ENCODE measurements around the gene PLXNA1.

The PLXNA1 gene

DNA sequence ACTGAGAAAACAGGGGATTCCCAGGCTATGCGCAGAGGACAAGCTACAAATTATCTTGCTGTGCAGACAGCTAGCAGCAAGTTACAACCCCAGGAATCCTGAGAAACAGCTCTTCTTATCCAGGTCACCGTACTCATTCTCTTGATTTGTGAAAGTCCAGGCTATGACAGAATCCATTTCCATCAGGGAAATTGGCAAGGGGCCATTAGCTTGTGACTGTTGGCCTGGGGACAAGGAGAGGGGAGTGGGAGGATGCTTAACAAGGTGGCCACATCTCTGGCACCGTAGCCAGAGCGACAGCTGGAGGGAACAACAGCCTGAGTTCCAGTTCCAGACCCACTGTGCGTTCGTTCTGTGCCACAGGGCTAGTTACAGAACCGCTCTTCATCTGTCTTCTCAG lies 44.9 kb upstream of the PLXNA1 start:
- TF ChIP-seq, protein P1, sequence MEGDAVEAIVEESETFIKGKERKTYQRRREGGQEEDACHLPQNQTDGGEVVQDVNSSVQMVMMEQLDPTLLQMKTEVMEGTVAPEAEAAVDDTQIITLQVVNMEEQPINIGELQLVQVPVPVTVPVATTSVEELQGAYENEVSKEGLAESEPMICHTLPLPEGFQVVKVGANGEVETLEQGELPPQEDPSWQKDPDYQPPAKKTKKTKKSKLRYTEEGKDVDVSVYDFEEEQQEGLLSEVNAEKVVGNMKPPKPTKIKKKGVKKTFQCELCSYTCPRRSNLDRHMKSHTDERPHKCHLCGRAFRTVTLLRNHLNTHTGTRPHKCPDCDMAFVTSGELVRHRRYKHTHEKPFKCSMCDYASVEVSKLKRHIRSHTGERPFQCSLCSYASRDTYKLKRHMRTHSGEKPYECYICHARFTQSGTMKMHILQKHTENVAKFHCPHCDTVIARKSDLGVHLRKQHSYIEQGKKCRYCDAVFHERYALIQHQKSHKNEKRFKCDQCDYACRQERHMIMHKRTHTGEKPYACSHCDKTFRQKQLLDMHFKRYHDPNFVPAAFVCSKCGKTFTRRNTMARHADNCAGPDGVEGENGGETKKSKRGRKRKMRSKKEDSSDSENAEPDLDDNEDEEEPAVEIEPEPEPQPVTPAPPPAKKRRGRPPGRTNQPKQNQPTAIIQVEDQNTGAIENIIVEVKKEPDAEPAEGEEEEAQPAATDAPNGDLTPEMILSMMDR (conservative IDR thresholded peaks at IDR 0.05; ENCODE audit: low read length), result no peak
- DNase-seq (ENCODE audit: low read depth), result no peak
- H3K4me3 ChIP-seq (ENCODE audit: low read length), result no peak overlapping the region

DNA sequence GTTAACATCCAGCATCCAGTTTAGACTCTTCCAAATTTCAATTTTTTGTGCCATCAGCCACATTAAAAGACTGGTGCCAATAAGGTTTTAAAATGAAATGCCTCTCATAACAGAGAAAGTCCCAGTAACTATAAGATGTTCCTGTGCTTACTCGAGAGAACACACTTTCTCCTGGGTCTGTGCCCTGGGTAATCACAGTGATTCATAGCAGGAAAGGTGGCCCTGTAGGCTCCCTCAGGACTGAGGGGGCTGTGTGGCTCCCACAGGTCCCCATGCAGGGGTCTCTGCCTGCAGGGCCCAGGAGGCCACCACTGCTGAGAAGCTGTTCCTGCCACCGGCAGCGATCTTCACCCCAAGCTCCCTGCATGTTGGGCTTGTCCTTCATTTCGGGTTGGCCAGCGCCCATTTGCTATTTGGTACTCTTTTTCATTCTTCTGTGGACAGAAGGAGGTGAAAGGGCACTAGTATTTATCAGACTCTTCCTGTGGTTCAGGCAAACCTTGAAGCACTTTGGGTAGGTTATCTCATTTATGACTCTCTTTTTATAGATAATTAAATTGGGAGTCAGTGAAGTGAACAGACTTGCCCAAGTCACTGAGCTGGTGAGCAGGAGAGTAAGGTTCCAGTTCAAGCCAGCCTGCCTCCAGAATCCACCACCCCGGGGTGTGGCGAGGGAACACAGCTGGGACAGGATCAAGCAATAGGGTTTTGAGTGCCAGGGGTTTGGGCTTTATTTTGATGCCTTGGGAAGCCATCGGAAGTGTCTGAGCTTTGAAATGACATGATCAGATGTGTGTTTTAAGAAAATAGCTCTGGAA lies 44.2 kb upstream of the PLXNA1 start:
- DNase-seq (ENCODE audit: low read depth), result no peak
- TF ChIP-seq, protein P1 (conservative IDR thresholded peaks at IDR 0.05; ENCODE audit: low read length), result no peak
- H3K4me3 ChIP-seq (ENCODE audit: low read length), result no peak overlapping the region

DNA sequence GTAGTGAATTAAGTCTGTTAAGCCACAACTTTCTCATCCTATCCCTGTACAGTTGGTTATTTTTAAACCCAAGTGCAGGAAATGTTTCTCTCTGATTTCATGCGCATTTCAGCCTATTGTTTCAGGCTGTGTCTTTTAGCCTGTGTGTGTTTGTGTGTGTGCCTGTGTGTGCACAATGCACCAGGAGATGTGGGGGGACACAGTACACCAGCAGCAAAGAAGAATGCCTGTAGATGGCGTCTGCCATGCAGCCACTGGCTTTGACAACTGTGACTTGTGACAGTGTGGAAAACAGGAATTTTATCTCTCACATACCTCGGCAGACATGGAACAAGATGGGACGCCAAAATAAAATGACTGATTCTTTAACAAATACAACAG lies 43.6 kb upstream of the PLXNA1 start:
- TF ChIP-seq, protein P1 (conservative IDR thresholded peaks at IDR 0.05; ENCODE audit: low read length), result no peak
- DNase-seq (ENCODE audit: low read depth), result no peak
- no peak overlapping the region for H3K4me3 ChIP-seq (ENCODE audit: low read length)

DNA sequence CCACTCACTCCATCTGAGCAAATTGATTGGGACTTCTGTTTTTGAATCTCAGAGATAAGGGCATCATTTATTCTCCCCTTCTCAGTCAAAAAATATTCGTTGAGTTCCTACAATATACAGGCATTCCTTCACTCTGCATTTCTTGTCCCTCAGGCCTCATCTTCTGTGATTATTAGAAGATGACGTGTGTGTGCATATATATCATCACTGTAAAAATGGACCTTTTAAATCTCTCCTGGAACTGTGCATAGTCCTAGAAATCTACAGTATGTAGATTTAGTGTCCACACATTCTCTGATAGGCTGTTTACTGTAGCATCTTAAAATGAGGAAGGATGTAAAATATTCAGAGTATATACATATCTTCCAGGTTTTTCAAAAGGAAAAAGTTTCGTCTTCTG lies 43.2 kb upstream of the PLXNA1 start:
- DNase-seq (ENCODE audit: low read depth), result no peak
- TF ChIP-seq, protein P1 (conservative IDR thresholded peaks at IDR 0.05; ENCODE audit: low read length), result no peak
- H3K4me3 ChIP-seq (ENCODE audit: low read length), result no peak overlapping the region

DNA sequence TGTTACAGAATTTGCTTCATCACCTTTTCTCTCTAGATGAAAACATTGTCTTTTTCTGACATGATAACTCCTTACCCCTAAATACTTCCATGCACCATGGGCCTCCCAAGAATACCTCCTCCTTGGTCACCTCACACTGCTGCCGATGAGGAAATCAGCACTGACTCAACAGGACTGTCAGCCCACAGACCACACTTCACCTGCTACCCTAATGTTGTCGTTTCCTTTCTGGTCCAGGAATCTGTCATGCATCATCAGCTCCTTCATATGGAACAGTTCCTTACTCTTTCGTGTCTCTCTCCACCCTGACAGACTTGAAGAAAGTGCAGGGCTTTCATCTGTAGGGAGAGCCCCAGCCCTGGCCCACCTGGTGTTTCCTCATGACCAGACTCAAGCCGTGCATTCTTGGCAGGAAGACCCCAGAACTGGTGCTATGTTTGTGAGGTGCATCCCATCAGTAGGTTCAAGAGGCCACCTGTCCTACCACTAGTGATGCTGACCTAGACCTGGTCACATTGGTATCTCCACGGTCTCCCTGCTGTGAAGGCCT lies 41.1 kb upstream of the PLXNA1 start:
- TF ChIP-seq, protein P1 (conservative IDR thresholded peaks at IDR 0.05; ENCODE audit: low read length), result no peak
- H3K4me3 ChIP-seq (ENCODE audit: low read length), result no peak overlapping the region
- no peak for DNase-seq (ENCODE audit: low read depth)

DNA sequence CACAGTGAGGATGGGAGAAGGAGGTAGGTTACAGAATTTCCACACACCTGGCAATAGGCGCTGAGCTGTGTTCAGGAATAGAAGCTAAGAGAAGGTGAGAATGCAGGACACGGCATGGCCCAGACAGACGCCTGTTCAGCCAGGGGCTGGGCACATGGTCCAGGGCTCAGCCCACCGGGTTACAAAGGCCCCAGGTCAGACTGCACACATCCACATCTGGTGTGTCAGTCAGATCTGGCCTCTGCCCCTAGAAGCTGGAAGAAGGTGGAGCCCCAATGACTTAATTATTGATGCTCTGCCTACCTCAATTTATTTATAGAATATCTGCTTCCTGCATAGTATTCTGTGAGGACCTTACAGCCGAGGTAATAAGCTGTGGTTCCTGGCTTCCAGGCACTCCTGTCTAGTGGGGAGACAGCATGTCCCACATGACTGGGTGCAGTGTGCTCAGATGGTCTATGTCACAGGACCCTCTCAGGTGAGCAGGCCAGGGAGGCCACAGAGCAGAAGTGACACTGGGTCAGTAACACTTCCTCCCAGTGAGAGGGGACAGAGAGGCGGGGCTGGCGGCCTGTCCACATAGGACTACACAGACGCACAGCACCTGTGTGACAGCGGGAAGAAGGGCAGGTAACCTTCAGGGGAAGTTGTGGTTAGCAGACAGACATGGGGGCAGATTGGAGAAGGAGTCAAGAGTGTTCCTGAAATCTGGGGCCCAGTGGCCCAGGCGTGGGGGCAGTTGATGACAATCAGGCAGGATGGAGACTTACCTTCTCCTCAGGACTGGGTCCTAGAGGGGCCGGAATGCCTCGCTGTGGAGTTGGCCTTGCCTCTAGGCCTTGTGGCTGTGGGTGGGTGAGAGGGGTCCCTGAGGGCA lies 38.6 kb upstream of the PLXNA1 start:
- no peak overlapping the region for H3K4me3 ChIP-seq (ENCODE audit: low read length)
- TF ChIP-seq, protein P1 (conservative IDR thresholded peaks at IDR 0.05; ENCODE audit: low read length), result no peak
- no peak for DNase-seq (ENCODE audit: low read depth)
